HFFc6 (cell line): ENCODE measurements around the gene IFIT1. TPM values are rescaled to one million over a fixed set of nuclear protein-coding genes. Genes with fewer than 3 reads are reported as not detected.

Experiments
- DNase-seq: peaks from one replicate; pipeline ENCODE4 v3.0.0-alpha.2; 2018
- H3K27ac Mint-ChIP-seq: 2 replicates; pipeline ENCODE4 v1.8.0; 2020; ENCODE audit warnings: mild to moderate bottlenecking, mixed read lengths
- H3K27me3 Mint-ChIP-seq: 2 replicates; pipeline ENCODE4 v1.8.0; 2021; ENCODE audit warnings: mild to moderate bottlenecking, moderate library complexity, mixed read lengths; ENCODE audit not compliant: insufficient read depth
- H3K36me3 Mint-ChIP-seq: 2 replicates; pipeline ENCODE4 v1.8.0; 2021; ENCODE audit warnings: low read depth, mixed read lengths
- H3K4me1 Mint-ChIP-seq: 2 replicates; pipeline ENCODE4 v1.8.0; 2020; ENCODE audit warnings: low read depth, mixed read lengths
- H3K4me3 Mint-ChIP-seq: 2 replicates; pipeline ENCODE4 v1.8.0; 2020; ENCODE audit warnings: mild to moderate bottlenecking, moderate library complexity, mixed read lengths
- H3K9me3 Mint-ChIP-seq: 2 replicates; pipeline ENCODE4 v1.8.0; 2020; ENCODE audit warnings: mild to moderate bottlenecking, mixed read lengths
- CTCF ChIP-seq: fragments of 200-600 bp; sonication (generic); IDR thresholded peaks from 2 replicates; pipeline ENCODE4 v1.5.0; 2021; ENCODE audit warnings: antibody characterized with exemption, mild to moderate bottlenecking
- total RNA-seq, 6 experiments: library from RNA; stranded (reverse); fragmentation: NEBNext Ultra II Directional; extraction: Animal tissue kit (Norgen Biotek cat#: 25700); gene quantifications; 2 replicates in 1 of 6; 3 replicates in 5 of 6; pipeline ENCODE4 v1.2.3, GENCODE V29; 2021

IFIT1 gene
- total RNA-seq, 6 experiments from 2014 or later: 35.7 to 52.5 (median 49.1) TPM

GRCh38 chr10:89367529-89367928, 24.9 kb upstream of the IFIT1 start:
- DNase-seq: no peak
- Mint-ChIP-seq H3K36me3 (no peaks in the 10 kb centered on the region), H3K27ac (no peak overlapping the region), H3K4me1 (peaks cover 44% of the 10 kb centered on the region), H3K4me3 (no peak overlapping the region), H3K27me3 (peaks cover 2% of the 10 kb centered on the region; the same call in 1 of the 2 replicates), H3K9me3 (peaks cover 6% of the 10 kb centered on the region; the same call in 1 of the 2 replicates)
- TF ChIP-seq CTCF: no peak

GRCh38 chr10:89368129-89368528, 24.3 kb upstream of the IFIT1 start:
- TF ChIP-seq CTCF: no peak
- no peak overlapping the region for H3K27ac Mint-ChIP-seq

GRCh38 chr10:89369156-89370105, 23.0 kb upstream of the IFIT1 start:
- Mint-ChIP-seq H3K27me3 (no peaks in the 10 kb centered on the region), H3K4me3 (no peak overlapping the region), H3K27ac (peak overlapping the region; percentile 63), H3K4me1 (peaks cover 61% of the 10 kb centered on the region), H3K36me3 (no peaks in the 10 kb centered on the region), H3K9me3 (peaks cover 6% of the 10 kb centered on the region; the same call in 1 of the 2 replicates)
- peak; percentile 83 for TF ChIP-seq CTCF
- DNase-seq: no peak

More at GRCh38 chr10:89368129-89368528, 24.3 kb upstream of the IFIT1 start:
- Mint-ChIP-seq H3K4me1 (peaks cover 48% of the 10 kb centered on the region), H3K4me3 (no peak overlapping the region), H3K36me3 (no peaks in the 10 kb centered on the region), H3K9me3 (peaks cover 6% of the 10 kb centered on the region; the same call in 1 of the 2 replicates), H3K27me3 (peaks cover 2% of the 10 kb centered on the region; the same call in 1 of the 2 replicates)
- DNase-seq: no peak

- H3K36me3 Mint-ChIP-seq: no peaks in the 10 kb centered on the region
- peaks cover 62% of the 10 kb centered on the region for H3K4me1 Mint-ChIP-seq
- no peak for TF ChIP-seq CTCF
- H3K9me3 Mint-ChIP-seq: peaks cover under 1% of the 10 kb centered on the region; the same call in 1 of the 2 replicates
- H3K27ac Mint-ChIP-seq: no peak overlapping the region
- no peak overlapping the region for H3K4me3 Mint-ChIP-seq
- H3K27me3 Mint-ChIP-seq: no peaks in the 10 kb centered on the region
- no peak for DNase-seq
These were observed 21.3 kb upstream of the IFIT1 start for GRCh38 chr10:89371079-89371478.

- Mint-ChIP-seq H3K4me1 (peaks cover 62% of the 10 kb centered on the region), H3K9me3 (no peaks in the 10 kb centered on the region), H3K4me3 (no peak overlapping the region), H3K27ac (no peak overlapping the region), H3K36me3 (no peaks in the 10 kb centered on the region), H3K27me3 (no peaks in the 10 kb centered on the region)
- TF ChIP-seq CTCF: no peak
- DNase-seq: no peak
These were observed 20.4 kb upstream of the IFIT1 start for GRCh38 chr10:89371987-89372386.
